HG03095 (cell line): ENCODE data around the gene TCEA2.
"Not testable (repeated sequence)": the region's sequence is repeated elsewhere in the genome, so short reads cannot be mapped to it uniquely, and the experiment has no call there.

Experiments
- ATAC-seq: cut with Tn5 transposase; IDR thresholded peaks from one replicate; pipeline ENCODE4 v1.9.1; 2021; ENCODE audit warnings: moderate library complexity; ENCODE audit not compliant: unreplicated experiment

TCEA2 gene

GRCh38 chr20:64076061-64076997, 13.3 kb downstream of the TCEA2 start:
- ATAC-seq: no peak

DNA sequence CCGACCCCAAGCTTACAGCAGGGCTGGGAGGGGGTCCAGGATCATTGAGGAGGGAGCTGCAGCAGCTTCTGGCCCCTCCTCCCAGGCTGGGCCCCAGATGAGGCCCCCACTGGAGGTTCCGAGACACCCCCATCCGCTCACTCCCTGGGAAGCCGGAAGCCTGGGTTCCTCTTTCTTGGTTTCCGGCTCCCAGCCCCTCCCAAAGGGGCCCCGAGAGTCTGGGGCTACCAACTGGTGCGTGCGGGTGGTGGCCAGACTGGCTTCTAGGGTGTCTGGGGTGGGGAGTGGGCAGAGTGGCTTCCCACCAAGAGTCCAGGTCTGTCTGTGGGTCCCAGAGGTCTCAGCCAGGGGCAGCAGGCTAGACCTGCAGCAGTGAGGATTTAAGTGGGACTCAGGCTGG, 14.1 kb downstream of the TCEA2 start:
- ATAC-seq: no peak

GRCh38 chr20:64077541-64077875, 14.5 kb downstream of the TCEA2 start:
- no peak for ATAC-seq

- no peak for ATAC-seq
These were observed 15.0 kb downstream of the TCEA2 start for GRCh38 chr20:64077876-64078551.

GRCh38 chr20:64078934-64079272, 15.9 kb downstream of the TCEA2 start:
- ATAC-seq: no peak

DNA sequence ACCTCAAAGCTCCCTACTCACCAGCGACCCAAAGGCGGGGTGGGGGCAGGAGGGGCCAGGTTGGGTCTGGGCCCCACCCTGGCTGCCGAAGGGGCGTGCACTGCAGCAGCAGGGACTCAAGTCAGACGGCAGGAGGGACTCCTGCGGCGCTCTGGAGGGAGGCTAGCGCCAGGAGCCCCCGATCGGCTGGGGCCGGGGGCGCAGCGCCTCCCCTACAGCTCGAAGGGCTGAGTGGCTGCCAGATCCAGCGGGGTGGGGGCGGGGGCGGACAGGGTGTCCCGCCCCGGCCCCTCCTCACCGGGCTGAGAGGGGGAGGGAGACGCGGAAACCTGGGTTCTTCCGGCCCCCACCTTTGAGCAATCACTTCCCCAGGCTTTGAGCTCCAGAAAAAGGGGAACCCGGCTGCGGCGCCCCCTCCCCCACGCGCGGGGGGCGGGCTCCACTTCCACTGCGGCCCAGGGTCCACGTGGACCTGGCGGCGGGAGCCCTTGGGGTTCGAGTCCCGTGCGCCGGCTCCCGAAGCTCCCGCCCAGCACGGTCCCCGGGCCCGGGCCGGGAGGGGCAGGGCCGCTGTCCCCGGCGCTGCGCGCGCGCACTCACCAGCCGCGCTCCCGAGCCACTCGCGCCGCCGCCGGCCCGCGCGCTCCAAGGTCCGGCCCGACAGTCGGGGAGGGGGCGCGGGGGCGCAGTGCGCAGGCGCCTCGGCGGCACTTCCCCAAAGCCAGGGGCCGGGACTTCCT, 16.4 kb downstream of the TCEA2 start, which contains the start of gene RGS19:
TSS of gene RGS19 (minus strand) at position 246 of the 740 bp plus-strand sequence. CDS start 2,632 bp downstream, outside the sequence.
- ATAC-seq: no peak

GRCh38 chr20:64080013-64080812, 17.2 kb downstream of the TCEA2 start, which contains the start of gene OPRL1:
Gene OPRL1, plus strand, starts transcription at chr20:64080082. Its CDS starts 12,639 bp downstream, at chr20:64092721.
- ATAC-seq: no peak

GRCh38 chr20:64080813-64081623, 18.0 kb downstream of the TCEA2 start:
- ATAC-seq: no peak

DNA sequence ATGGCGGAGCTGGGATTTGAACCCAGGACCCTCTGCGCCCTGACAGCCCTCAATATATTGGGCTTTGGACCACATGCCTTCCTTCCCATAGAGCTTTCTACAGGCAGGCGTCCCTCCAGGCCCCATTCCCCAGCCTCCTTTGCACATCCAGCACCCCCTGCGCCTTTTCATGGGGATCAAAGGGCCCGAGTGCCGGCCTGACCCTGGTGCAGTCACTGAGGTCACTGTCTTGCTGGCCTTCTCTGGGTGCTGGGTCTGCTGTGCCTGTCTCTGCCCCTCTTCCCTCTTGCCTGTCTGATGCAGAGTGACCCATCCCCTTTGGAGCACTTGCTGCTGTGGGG, 18.6 kb downstream of the TCEA2 start:
- ATAC-seq: no peak

DNA sequence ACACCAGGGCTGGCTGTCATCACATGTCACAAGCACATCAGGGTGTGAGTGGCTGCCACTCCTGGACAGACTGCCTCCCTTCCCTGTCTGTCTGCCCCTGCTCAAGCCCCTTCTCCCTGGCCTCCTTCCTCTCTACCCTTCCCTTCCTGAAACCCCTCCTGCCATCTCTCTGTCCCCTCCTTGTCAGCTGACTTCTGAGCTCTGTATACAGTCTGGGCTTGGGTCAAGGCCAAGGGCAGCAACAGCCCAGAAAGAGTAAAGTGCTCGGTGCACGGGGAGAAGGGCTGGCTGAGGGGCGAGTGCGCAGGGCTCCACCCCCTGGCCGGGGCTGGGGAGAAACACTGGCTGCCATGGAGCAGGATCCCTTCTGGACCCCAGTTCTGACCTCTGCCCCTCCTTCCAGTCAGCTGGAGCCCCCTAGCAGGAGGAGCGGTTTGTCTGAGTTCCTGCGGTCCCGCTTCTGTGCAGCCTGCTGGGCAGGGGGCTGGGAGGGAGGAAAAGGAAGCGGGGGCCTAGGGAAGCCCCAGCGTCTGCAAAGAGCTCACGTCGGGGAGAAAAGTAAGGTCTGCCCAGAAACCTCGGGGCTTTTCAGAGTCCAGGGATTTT, 19.2 kb downstream of the TCEA2 start:
- no peak for ATAC-seq

GRCh38 chr20:64082820-64083377, 19.9 kb downstream of the TCEA2 start:
- no peak for ATAC-seq

DNA sequence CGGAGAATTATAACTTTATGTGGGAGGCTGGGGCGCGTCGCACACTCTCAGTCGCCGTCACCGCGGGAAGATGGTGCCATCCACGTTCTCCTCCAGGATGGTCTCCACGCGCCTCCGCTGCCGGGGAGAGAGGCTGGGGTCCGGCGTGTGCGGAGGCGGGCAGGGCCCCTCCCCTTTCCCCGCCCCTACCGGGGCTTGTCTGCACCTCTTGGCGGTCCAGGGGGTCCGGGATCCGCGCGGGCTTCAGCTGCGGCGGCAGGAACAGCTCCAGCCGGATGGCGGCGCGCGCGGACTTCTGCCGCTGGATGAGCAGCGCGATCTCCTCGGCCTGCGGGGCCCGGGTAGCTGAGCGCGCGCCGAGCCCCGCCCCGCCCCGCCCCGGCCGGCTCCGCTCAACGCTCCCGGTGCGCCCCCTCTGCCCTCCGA, 20.4 kb downstream of the TCEA2 start:
- no peak for ATAC-seq

DNA sequence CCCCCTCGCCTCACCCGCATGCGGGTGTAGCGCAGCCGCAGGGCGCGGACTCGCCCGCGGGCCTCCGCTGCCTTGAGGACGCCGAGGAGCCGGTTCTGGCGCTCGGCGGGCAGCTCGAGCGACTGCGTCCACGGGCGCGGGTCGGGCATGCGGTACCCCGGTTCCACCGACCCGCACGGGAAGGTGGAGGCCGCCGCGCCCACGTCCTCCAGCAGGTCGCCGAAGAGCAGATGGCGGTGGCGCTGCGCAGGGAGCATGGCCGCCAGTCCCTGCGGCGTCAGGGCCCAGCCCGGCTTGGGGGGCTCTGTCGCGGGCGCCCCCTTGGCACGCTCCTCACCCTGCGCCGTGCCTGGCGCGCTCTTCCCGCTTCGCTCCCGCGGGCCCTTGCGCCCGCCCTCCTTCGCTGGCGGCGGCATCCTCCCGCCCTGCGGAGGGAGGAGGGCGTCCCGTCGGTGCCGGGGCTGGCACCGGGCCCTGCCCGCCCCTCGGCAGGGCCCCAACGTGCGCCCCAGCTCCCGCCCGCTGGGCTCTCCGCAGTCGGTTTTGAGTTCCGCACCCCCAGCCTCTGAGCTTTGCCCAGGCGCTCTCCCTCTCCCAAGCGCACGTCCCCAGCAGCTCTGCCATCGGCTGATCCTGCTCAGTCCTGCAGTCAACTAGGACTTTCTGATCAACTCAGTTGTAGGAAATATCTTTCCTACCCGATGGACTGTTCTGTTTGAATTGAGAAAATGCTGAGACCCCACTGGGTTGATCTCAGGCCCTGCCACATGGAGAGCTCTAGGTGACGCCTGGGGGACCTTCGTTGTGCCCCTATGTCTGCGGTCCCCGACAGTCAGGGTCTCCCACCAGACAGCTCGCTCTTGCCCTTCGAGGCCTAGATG, 21.0 kb downstream of the TCEA2 start, which contains the start of gene LKAAEAR1:
TSS of gene LKAAEAR1 (minus strand) at position 595 of the 881 bp plus-strand sequence. CDS start at position 416, 179 bp downstream.
- ATAC-seq: no peak

- ATAC-seq: no peak
These were observed 21.7 kb downstream of the TCEA2 start for GRCh38 chr20:64084685-64085152.

DNA sequence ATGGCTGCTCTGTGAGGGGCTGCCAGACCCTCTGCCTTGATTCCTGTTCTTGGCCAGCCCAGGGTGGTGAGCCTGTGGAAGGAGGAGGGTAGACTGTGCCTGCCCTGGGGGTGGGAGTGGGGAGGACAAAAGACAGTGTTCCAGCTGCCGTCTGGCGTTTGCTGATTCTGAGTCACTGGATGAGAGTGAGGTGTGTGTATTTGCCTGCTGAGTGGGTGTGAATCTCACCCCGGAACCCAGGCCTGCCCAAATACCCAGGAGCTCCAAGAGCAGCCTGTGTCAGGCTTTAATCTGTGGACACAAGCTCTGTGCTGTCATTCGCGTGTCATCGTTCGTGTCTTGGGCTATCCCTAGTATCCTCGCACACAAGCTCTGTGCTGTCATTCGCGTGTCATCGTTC, 23.8 kb downstream of the TCEA2 start:
- ATAC-seq: no peak

DNA sequence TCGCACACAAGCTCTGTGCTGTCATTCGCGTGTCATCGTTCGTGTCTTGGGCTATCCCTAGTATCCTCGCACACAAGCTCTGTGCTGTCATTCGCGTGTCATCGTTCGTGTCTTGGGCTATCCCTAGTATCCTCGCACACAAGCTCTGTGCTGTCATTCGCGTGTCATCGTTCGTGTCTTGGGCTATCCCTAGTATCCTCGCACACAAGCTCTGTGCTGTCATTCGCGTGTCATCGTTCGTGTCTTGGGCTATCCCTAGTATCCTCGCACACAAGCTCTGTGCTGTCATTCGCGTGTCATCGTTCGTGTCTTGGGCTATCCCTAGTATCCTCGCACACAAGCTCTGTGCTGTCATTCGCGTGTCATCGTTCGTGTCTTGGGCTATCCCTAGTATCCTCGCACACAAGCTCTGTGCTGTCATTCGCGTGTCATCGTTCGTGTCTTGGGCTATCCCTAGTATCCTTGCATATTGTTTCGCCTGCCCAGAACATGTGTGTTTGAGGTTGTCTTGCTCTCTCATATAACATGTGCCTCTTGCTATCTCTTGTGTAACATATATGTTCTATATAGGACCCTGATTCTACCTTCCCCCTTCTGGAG, 24.3 kb downstream of the TCEA2 start:
- not testable (repeated sequence) for ATAC-seq

GRCh38 chr20:64088586-64088985, 25.6 kb downstream of the TCEA2 start:
- not testable (repeated sequence) for ATAC-seq
